GM19455 (cell line): ENCODE measurements around the gene LETMD1.
"Not testable (repeated sequence)": the region's sequence is repeated elsewhere in the genome, so short reads cannot be mapped to it uniquely, and the experiment has no call there.

Experiments used
- ATAC-seq: cut with Tn5 transposase; IDR thresholded peaks from one replicate; pipeline ENCODE4 v1.9.1; 2021; ENCODE audit not compliant: unreplicated experiment

Gene LETMD1

DNA sequence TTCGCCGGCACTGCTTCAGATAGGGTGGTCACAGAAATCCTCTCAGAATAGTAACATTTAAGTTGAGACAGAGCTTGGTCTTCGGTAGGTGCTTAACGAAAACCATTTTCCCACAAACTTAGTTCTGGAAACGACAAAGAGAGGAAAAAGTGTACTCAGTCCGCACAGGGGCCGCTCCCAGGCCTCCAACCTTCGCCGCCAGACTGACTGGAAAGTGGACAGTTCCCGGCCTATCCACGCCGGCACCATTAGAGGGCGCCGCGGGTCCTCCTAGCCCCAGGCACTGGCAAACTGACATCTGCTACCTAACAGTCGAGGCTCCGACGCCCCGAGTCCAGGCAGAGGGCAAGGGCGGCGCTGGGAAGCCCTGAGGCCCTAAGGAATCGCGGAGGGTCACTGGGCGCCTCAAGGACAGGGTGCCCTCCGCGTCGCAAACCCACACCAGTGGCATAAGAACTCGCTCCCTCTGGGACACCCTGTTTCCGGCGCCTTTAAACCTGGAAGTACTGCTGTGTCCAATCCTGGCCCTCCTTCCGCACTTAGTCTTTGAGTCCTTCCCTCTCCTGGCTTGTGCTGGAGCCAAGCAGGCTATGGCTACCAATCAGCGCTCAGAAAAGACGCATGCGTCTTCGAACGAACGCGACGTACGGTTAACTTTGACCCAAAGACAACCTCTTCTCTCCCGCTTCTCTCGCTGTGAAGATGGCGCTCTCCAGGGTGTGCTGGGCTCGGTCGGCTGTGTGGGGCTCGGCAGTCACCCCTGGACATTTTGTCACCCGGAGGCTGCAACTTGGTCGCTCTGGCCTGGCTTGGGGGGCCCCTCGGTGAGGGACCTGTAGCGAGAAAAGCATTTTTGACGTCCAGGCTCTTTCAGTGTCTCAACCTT is at the start of gene LETMD1:
TSS of gene LETMD1 (plus strand) at position 673 of the 886 bp plus-strand sequence. CDS start at position 703, 30 bp downstream.
- peak; percentile 96 for ATAC-seq

GRCh38 chr12:50999093-50999492 is 49.0 kb upstream of the LETMD1 start:
- no peak for ATAC-seq

DNA sequence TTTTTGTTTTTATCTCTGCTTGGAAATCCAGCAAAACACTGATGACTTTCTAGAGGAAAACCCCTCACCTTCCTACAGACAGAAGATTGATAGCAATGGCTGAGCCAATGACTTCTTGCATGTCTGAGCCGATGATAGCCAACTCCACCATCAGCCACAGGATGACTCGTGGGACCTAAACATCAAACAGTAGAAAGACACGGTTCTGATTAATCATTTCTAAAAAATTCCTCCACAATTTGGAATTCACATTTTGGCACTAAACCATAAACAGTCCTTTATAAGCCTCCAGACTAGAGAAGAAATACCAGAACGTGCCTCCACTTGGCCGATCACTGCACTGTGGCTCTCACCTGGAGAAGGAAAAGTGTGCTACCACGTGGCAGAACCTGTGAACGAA is 47.9 kb upstream of the LETMD1 start:
- no peak for ATAC-seq

DNA sequence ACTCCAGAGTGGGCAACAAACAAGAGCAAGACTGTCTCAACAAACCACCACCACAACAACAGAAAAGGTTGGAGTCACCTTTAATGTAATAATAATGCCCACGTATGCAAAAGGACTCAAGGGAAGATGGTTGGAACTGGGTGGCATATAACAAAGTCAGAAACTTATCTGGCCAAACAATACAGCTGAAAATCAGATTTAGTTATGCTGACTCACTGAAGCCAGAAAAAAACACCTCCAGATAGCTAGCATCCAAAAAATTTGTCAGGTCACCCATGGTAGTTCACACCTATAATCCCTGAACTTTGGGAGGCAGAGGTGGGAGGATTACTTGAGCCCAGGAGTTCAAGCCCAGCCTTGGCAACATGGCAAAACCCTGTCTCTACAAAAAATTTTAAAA is 46.3 kb upstream of the LETMD1 start:
- no peak for ATAC-seq

GRCh38 chr12:51004504-51004903 is 43.6 kb upstream of the LETMD1 start:
- ATAC-seq: no peak

- no peak for ATAC-seq
Measured at GRCh38 chr12:51005030-51005429, 43.1 kb upstream of the LETMD1 start.

DNA sequence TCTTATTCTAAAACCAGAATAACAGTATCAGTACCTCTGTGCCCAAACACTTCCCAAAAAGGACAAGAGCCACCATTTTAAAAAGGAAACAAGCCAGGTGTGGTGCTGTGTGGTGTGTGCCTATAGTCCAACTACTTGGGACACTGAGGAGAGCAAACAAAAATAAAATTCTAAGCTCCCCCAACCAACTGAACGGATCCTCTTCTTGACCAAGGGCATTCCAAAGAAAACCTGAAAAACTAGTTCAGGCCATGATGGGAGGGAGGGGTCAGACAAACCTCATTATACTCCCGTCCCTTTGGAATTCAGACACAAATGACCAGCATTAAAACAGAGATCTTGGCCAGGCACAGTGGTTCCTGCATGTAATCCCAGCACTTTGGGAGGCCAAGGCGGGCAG is 42.5 kb upstream of the LETMD1 start:
- ATAC-seq: no peak

DNA sequence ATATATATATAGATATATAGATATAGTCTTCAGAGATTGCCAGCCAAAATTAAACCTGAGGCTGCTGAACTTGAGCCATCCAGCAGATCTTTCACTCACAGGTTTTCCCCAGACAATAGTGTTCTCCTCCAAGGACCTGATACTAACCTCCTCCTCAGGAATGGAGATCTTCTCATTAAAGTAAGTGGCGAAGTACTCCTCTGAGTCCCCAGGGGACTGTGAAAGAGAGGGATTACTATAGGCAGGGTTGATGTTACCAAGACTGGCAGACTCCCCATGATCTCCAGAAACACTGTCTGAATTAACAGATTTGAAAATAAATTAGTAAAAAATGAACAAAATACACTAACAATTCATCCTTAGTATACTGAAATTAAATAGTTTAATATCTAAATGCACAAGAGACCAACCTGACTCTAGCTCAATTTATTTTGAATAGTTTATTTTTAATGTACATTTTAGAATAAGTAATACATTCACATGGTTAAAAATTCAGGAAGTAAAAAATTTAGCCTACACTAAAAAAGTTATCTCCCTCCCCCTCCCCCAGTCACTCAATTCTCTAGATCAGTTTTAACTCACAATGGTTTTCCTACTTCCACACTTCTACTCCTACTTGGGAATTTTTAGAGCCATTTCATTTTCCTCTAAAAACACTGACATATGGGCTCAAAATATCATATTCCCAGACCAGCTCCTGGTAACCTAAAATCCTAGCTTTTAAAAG is 39.6 kb upstream of the LETMD1 start:
- ATAC-seq: no peak

DNA sequence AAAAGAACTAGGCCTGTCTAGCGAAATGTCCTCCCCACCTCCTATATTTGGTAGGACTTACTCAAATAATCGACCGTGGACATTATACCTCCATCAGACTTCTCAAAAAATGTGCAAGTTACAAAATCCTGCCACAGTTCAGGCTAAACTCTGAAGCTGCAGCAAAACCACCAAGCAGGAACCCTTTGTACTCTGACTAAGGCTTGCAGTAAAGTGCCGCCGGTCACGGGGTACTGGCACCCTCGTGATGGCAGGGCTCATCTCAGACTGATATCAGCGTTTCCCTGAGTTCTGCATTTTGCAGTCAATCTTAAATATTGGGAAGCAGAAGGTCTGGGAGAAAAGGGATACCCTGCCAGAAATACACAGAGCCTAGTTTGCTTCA is 39.1 kb upstream of the LETMD1 start:
- no peak for ATAC-seq

GRCh38 chr12:51011955-51012354 is 36.2 kb upstream of the LETMD1 start:
- ATAC-seq: no peak

GRCh38 chr12:51012570-51013236 is 35.4 kb upstream of the LETMD1 start:
- no peak for ATAC-seq

GRCh38 chr12:51013441-51013840 is 34.7 kb upstream of the LETMD1 start:
- ATAC-seq: no peak

GRCh38 chr12:51014467-51014866 is 33.7 kb upstream of the LETMD1 start:
- not testable (repeated sequence) for ATAC-seq

GRCh38 chr12:51017452-51017851 is 30.7 kb upstream of the LETMD1 start:
- no peak for ATAC-seq

DNA sequence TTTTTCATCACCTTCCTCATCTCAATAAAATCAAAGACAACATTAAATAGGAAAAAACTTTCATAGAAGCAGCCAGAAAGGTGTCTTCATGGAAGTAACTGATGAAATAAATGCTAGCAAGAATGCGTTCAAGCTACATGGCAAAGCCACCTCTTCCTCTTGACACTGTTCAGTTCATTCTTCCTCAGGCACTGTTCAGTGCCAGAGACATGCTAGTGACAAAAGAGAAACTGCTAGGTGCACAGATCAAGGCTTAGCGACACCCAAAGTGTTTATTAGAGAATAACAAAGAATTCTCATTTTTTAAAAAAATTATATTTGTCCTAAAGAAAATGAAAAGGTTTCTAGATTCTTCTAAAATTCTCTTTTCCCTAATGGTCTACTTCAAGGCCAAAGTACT is 29.2 kb upstream of the LETMD1 start:
- no peak for ATAC-seq

- no peak for ATAC-seq
Measured at GRCh38 chr12:51019927-51020326, 28.2 kb upstream of the LETMD1 start.

DNA sequence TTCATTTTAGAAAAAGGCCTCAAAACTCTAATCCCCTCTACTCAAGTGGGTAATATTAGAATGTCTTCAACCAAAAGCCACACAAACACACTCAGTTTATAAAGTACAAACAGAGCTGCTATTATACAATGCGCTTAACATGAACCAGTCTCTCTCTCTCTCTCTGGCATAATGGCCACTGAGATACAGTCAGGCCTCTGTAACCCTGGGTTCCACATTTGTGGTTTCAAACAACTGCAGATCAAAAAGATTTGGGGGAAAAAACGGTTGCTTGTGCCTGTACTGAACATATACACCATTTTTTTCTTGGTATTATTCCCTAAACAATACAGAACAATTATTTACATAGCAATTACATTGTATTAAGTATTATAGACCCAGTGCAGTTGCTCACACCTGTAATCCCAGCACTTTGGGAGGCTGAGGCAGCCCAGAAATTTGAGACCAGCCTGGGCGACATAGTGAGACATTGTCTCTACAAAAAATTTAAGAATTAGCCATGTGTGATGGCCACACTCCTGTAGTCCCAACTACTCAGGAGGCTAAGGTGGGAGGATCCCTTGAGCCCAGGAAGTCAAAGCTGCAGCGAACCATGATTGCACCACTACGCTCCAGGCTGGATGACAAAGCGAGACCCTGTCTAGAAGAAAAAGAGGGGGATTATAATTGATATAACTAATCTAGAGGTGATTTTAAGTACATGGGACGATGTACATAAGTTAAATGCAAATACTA is 27.5 kb upstream of the LETMD1 start:
- no peak for ATAC-seq

DNA sequence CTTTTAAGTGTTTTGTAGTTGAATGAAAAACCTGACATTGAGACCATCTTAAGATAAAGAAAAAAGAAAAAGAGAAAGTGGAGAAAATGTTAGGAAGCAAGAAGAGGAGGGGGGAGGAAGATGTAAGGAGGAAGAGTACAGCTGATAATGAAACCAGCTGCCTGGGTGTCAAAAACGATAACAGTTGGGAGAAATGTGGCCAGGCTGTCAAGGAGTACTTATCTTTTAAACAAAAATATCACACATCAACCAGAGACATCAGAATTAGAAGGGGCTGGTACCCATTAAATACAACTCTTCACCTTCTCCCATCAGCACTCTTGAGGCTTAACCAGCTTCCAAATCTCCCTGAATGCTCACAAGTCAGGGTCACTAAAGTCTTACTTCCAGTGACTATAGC is 26.4 kb upstream of the LETMD1 start:
- no peak for ATAC-seq

DNA sequence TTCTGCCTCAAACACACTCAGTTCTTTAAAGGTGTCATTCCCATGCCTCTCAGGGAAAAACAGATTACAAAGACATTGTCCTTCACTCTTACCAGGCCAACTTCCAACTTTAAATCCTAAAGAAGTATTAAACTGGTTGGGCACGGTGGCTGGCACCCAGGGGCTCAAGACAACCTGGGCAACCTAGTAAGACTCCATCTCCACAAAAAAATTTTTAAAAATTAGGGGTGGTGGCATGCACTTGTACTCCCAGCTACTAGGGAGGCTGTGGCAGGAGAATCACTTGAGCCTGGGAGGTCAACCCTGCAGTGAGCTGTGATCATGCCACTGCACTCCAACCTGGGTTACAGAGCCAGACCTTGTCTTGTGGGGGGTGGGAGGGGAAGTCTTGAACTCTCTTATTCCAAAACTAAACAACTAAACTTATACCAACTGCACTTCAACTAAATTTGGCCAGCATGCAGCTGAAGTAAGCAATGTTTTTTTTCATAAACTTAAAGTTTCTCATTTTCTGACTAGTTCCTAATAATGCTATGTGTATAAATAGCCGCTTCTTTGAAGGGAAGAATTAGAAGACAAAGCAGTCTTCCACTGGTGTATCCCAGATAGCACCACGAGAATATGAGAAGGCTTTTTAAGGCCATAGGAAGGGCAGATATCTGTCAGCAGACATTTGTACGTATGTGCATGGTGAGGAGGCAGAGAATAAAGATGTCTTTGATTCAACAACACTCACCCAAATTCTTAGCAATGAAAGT is 24.3 kb upstream of the LETMD1 start:
- no peak for ATAC-seq

GRCh38 chr12:51025338-51025835 is 22.7 kb upstream of the LETMD1 start:
- ATAC-seq: no peak
